ENCODE results near the gene FGD3.

FGD3 gene

DNA sequence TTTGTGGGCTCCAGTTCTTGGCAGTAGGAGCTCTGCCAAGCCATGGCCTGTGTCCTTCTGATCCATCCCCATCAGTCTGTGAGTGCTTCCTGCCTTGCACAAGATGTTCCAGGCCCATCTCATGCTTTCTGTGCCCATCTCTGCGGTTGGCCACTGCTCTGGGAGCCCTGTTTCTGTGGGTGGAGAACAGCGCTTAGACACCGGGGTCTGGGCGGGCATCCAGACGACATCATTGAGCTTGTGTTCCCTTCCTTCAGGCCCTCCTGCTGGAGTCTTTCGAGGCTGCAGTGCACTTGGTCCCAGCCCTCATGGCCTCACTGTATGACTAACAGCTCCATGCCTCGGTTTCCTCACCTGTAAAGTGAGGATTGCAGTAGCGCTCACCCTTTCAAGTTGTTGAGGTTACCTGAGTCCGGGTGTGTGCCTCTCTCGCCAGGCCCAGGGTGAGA is 133.8 kb downstream of the FGD3 start:
- no peak overlapping the region for H3K4me3 ChIP-seq (ENCODE audit: low read depth, low read length)
- DNase-seq (ENCODE audit: low read depth), result no peak
- TF ChIP-seq CTCF (IDR thresholded peaks at IDR 0.05; ENCODE audit: control insufficient read depth, extremely low read depth, insufficient read depth), result no peak

GRCh38 chr9:93081931-93082330 is 134.6 kb downstream of the FGD3 start:
- TF ChIP-seq CTCF (IDR thresholded peaks at IDR 0.05; ENCODE audit: control insufficient read depth, extremely low read depth, insufficient read depth), result no peak
- no peak overlapping the region for H3K4me3 ChIP-seq (ENCODE audit: low read depth, low read length)
- DNase-seq (ENCODE audit: low read depth), result no peak

- TF ChIP-seq CTCF (IDR thresholded peaks at IDR 0.05; ENCODE audit: control insufficient read depth, extremely low read depth, insufficient read depth), result no peak
- no peak for DNase-seq (ENCODE audit: low read depth)
- no peak overlapping the region for H3K4me3 ChIP-seq (ENCODE audit: low read depth, low read length)
These were observed 135.6 kb downstream of the FGD3 start for GRCh38 chr9:93082841-93083411.

GRCh38 chr9:93083592-93084470 is 136.5 kb downstream of the FGD3 start:
- no peak for DNase-seq (ENCODE audit: low read depth)
- no peak for TF ChIP-seq CTCF (IDR thresholded peaks at IDR 0.05; ENCODE audit: control insufficient read depth, extremely low read depth, insufficient read depth)
- H3K4me3 ChIP-seq (ENCODE audit: low read depth, low read length), result no peak overlapping the region

GRCh38 chr9:93084471-93084881 is 137.2 kb downstream of the FGD3 start:
- no peak for TF ChIP-seq CTCF (IDR thresholded peaks at IDR 0.05; ENCODE audit: control insufficient read depth, extremely low read depth, insufficient read depth)
- H3K4me3 ChIP-seq (ENCODE audit: low read depth, low read length), result no peak overlapping the region
- no peak for DNase-seq (ENCODE audit: low read depth)

DNA sequence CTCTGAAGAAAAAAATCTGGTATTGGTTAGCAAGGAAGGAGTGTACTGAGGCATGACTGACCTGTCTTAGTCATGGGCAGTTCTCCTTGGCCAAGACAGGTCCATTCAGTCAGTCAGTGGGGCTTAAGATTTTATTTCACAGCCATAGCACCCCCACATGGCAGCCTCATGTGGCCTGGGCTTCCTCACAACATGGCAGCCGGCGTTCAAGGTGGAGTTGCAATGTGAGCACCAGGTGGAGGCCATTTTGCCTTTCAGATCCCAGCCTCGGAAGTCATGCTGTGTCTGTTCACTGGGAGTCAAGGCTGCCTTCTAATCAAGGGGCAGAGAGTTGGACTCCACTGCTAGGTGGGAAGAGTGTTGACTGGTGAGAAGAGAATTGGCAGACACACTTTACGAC is 138.4 kb downstream of the FGD3 start:
- no peak overlapping the region for H3K4me3 ChIP-seq (ENCODE audit: low read depth, low read length)
- no peak for DNase-seq (ENCODE audit: low read depth)
- TF ChIP-seq CTCF (IDR thresholded peaks at IDR 0.05; ENCODE audit: control insufficient read depth, extremely low read depth, insufficient read depth), result no peak

Data from LNCaP clone FGC (cell line).